Sigmoid colon (tissue), 7 donors: ENCODE measurements around the gene GCHFR. TPM values are rescaled to one million over a fixed set of nuclear protein-coding genes. Genes with fewer than 3 reads are reported as not detected.

Experiments used
- DNase-seq: peaks from one replicate; pipeline ENCODE4 v3.0.0-alpha.2; 2019
- H3K27ac ChIP-seq, 4 donors: fragments of 200-600 bp; sonication (generic); one replicate each; pipeline ENCODE4 v1.5.1; 2016 to 2019; ENCODE audit warnings: mild to moderate bottlenecking in 1 of 4
- H3K27me3 ChIP-seq, 3 donors: fragments of 200-600 bp; sonication (generic); one replicate each; pipeline ENCODE4 v1.5.1; 2019; ENCODE audit warnings: mild to moderate bottlenecking in 1 of 3
- H3K36me3 ChIP-seq, 4 donors: fragments of 200-600 bp; sonication (generic); one replicate each; pipeline ENCODE4 v1.5.1; 2016 to 2019
- H3K4me1 ChIP-seq, 4 donors: fragments of 200-600 bp; sonication (generic); one replicate each; pipeline ENCODE4 v1.5.1; 2017 to 2019
- H3K4me3 ChIP-seq, 4 donors: fragments of 200-600 bp; sonication (generic); one replicate each; pipeline ENCODE4 v1.5.1; 2017 to 2019; ENCODE audit warnings: mild to moderate bottlenecking in 2 of 4, moderate library complexity in 1 of 4
- H3K9me3 ChIP-seq, 4 donors: fragments of 200-600 bp in 3 of 4; sonication (generic) in 3 of 4; one replicate each; pipeline versions ENCODE4 v1.5.1 to v1.6.1; 2013 to 2019
- CTCF ChIP-seq, 4 experiments: fragments of 450-650 bp in 3 of 4; fragments of 200-600 bp in 1 of 4; IDR thresholded peaks; one replicate each; pipeline ENCODE4 v1.5.1; 2016 to 2019; ENCODE audit warnings: antibody characterized with exemption in 4 of 4, mild to moderate bottlenecking in 3 of 4, moderate library complexity in 2 of 4
- EP300 ChIP-seq, 4 donors: sonication (generic); formaldehyde crosslinking; IDR thresholded peaks; one replicate each; pipeline ENCODE4 v1.6.1; 2017; ENCODE audit warnings: antibody characterized with exemption in 4 of 4
- POLR2A ChIP-seq, 2 donors: fragments of 450-650 bp; IDR thresholded peaks; one replicate each; pipeline ENCODE4 v1.6.1; 2016; ENCODE audit warnings: antibody characterized with exemption in 2 of 2, mild to moderate bottlenecking in 2 of 2, moderate library complexity in 2 of 2
- POLR2AphosphoS5 ChIP-seq, 4 donors: sonication (generic); formaldehyde crosslinking; IDR thresholded peaks; one replicate each; pipeline ENCODE4 v1.6.1; 2017; ENCODE audit warnings: antibody characterized with exemption in 4 of 4
- WGBS, 2 donors: extraction: QIAGEN DNeasy Blood & Tissue Kit; methylation state at CpG; one replicate each; pipeline ENCODE4 v1.1.7; 2013; 5-methylcytosine and 5-hydroxymethylcytosine counted together
- intact Hi-C: fragments of 100-400 bp; cut with DNase I; formaldehyde crosslinking; loops from one replicate; pipeline ENCODE4 v1.15.1; 2023
- polyA plus RNA-seq, 3 donors: library from polyadenylated mRNA; stranded (reverse); fragments of 200-250 nt; gene quantifications; one replicate each; pipeline ENCODE4 v1.2.3, GENCODE V29; 2013
- total RNA-seq, 4 donors: library from RNA; depleted of rRNA; stranded (reverse); fragments of >200 nt; gene quantifications; one replicate each; pipeline ENCODE4 v1.1.0, GENCODE V29; 2016
- donor health status: healthy with polysubstance abuse.
- donor health status: Bipolar disorder and iron deficiency.
- donor health status: healthy.

The GCHFR gene
- total and polyA plus RNA-seq, 7 donors = 2.2 to 71.7 (median 27.8) TPM

GRCh38 chr15:40754883-40755811 is 8.7 kb upstream of the GCHFR start, which contains the start of gene RMDN3:
TSS of gene RMDN3 (minus strand) at chr15:40755254. CDS start at chr15:40754783, 471 bp downstream.
- Histone ChIP-seq H3K9me3 (no peaks in the 10 kb centered on the region), H3K27me3 (no peaks in the 10 kb centered on the region), H3K27ac (peak within 1 kb of the TSS; percentile 76 to 84 (median 80)), H3K36me3 (peaks cover 4 to 27% (median 16%) of the 10 kb centered on the region in 4 donors), H3K4me3 (peak within 1 kb of the TSS; percentile 69 to 95 (median 85)), H3K4me1 (peaks cover 0 to 35% (median 25%) of the 10 kb centered on the region in 4 donors)
- WGBS, 2 donors = 1% methylated on average over 66 of the region's 66 CpGs
- intact Hi-C loops = loop anchor here (2.0 to 10.0 kb wide), 4 partner anchors 52 to 190 kb away; partner anchors contain the start of genes CCDC32, DNAJC17, RAD51 and RPUSD2
- peak; percentile 96 for DNase-seq
- TF ChIP-seq EP300 (IDR thresholded peaks at IDR 0.05) (no peak), POLR2A (IDR thresholded peaks at IDR 0.05) (no peak), CTCF (IDR thresholded peaks at IDR 0.05) (no peak), POLR2AphosphoS5 (IDR thresholded peaks at IDR 0.05) (peak; percentile 48 to 85 (median 81))

- no peak for DNase-seq
- no peaks in the 10 kb centered on the region for H3K27me3 ChIP-seq
- WGBS, 2 donors = 48 to 68% methylated on average over 10 of the region's 10 CpGs
- H3K27ac ChIP-seq = peak overlapping the region; percentile 76 to 84 (median 80)
- peaks cover 0 to 35% (median 25%) of the 10 kb centered on the region in 4 donors for H3K4me1 ChIP-seq
- no peaks in the 10 kb centered on the region for H3K9me3 ChIP-seq
- TF ChIP-seq EP300 (IDR thresholded peaks at IDR 0.05) (no peak), POLR2A (IDR thresholded peaks at IDR 0.05) (no peak), CTCF (IDR thresholded peaks at IDR 0.05) (no peak), POLR2AphosphoS5 (IDR thresholded peaks at IDR 0.05) (no peak)
- peak overlapping the region; percentile 69 to 95 (median 85) for H3K4me3 ChIP-seq
- intact Hi-C loops = loop anchor here (2.0 to 10.0 kb wide), 4 partner anchors 51 to 191 kb away; partner anchors contain the start of genes CCDC32, DNAJC17, RAD51 and RPUSD2
- H3K36me3 ChIP-seq = peaks cover 2 to 20% (median 12%) of the 10 kb centered on the region in 4 donors
These were observed 8.1 kb upstream of the GCHFR start for GRCh38 chr15:40755812-40756208.

GRCh38 chr15:40756938-40757337 is 6.9 kb upstream of the GCHFR start:
- peaks cover 0 to 9% (median under 1%) of the 10 kb centered on the region in 4 donors for H3K36me3 ChIP-seq
- H3K4me3 ChIP-seq = no peak overlapping the region
- no peak for TF ChIP-seq EP300 (IDR thresholded peaks at IDR 0.05)
- no peak for TF ChIP-seq POLR2A (IDR thresholded peaks at IDR 0.05)
- TF ChIP-seq POLR2AphosphoS5 (IDR thresholded peaks at IDR 0.05) = no peak
- TF ChIP-seq CTCF (IDR thresholded peaks at IDR 0.05) = no peak
- DNase-seq = no peak
- peaks cover 0 to 33% (median 25%) of the 10 kb centered on the region in 4 donors for H3K4me1 ChIP-seq
- no peaks in the 10 kb centered on the region for H3K9me3 ChIP-seq
- no peak overlapping the region for H3K27ac ChIP-seq
- intact Hi-C loops = loop anchor here (10.0 kb wide), 2 partner anchors 138 to 192 kb away; partner anchors contain the start of genes CCDC32, RPUSD2 and VPS18
- 12 to 32% methylated on average over 6 of the region's 6 CpGs for WGBS, 2 donors
- no peaks in the 10 kb centered on the region for H3K27me3 ChIP-seq

GRCh38 chr15:40759961-40760360 is 3.9 kb upstream of the GCHFR start:
- no peak overlapping the region for H3K27ac ChIP-seq
- peaks cover 0 to 30% (median 28%) of the 10 kb centered on the region in 4 donors for H3K4me1 ChIP-seq
- WGBS, 2 donors = 91 to 95% methylated on average over 5 of the region's 5 CpGs
- H3K27me3 ChIP-seq = no peaks in the 10 kb centered on the region
- H3K4me3 ChIP-seq = no peak overlapping the region
- DNase-seq = no peak
- intact Hi-C loops = loop anchor here (10.0 kb wide), 2 partner anchors 135 to 195 kb away; partner anchors contain the start of genes CCDC32, RPUSD2 and VPS18
- no peaks in the 10 kb centered on the region for H3K36me3 ChIP-seq
- no peak for TF ChIP-seq CTCF (IDR thresholded peaks at IDR 0.05)
- TF ChIP-seq EP300 (IDR thresholded peaks at IDR 0.05) = no peak
- no peaks in the 10 kb centered on the region for H3K9me3 ChIP-seq
